HuH-7 (cell line): ENCODE measurements around the gene FOSB.

Experiments
- DNase-seq: peaks from one replicate; pipeline ENCODE4 v3.0.0; 2011; ENCODE audit warnings: low spot score

FOSB gene

DNA sequence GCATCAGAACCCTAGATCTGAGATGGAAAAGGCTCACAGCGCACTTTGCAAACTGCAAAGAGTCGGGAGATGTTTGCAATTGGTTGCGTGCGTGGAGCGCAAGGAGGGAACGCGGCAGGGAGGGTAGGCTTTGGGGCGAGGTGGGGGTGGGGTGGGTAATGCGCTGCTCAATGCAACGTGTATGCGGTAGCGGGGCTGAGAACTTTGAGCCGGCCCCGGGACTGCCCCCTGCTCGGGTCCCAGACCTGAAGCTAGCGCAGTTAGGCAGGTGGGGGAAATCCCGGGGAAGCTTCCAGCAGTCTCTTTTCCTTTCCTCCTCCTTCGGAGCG lies 971 bp downstream of the FOSB start:
- no peak for DNase-seq

GRCh38 chr19:45469132-45469944 lies 1.5 kb downstream of the FOSB start:
- peak; percentile 87 for DNase-seq

GRCh38 chr19:45469945-45470761 lies 2.4 kb downstream of the FOSB start:
- no peak for DNase-seq

DNA sequence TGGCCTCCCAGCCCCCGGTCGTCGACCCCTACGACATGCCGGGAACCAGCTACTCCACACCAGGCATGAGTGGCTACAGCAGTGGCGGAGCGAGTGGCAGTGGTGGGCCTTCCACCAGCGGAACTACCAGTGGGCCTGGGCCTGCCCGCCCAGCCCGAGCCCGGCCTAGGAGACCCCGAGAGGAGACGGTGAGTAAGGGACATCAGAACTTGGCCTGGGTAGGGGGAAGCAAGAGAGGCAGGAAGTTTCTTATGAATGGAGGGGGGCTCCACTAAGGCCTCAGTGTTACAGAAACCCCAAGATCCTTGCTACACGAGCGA lies 2.9 kb downstream of the FOSB start:
- DNase-seq, result no peak

DNA sequence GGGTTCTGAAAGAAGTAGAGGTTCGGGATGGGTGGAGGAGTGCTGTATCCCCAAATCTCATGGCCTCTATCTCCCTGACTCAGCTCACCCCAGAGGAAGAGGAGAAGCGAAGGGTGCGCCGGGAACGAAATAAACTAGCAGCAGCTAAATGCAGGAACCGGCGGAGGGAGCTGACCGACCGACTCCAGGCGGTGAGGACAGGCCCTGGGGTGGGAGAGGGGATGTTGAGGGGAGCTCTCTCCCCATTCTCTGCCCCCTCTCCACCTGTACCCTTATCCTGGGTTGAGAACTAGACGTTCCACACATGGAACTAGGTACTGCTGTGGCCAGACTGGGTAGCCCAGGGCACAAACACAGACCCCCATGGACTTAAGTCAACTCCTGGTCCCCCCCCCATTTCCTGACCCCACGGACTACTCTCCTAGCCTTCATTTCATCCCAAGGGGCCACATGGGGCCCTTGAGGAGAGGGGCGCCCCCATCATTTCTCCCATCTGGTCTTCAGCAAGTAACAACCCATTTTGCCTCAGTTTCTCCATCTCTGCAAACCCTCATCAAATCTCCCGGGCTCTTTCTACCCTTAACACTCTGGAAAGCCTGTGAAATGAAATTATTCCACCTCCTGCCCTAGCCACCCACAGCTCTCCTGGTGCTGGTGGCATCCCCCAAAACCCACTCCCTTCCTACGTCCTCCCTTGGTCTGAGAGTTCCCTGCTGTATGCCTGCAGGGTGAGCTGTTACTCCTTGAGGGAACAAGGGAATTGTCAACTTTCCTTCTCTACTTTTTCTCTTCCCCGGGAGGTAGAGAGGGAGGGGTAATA lies 3.5 kb downstream of the FOSB start:
- no peak for DNase-seq

GRCh38 chr19:45471931-45472562 lies 4.3 kb downstream of the FOSB start:
- DNase-seq, result no peak

DNA sequence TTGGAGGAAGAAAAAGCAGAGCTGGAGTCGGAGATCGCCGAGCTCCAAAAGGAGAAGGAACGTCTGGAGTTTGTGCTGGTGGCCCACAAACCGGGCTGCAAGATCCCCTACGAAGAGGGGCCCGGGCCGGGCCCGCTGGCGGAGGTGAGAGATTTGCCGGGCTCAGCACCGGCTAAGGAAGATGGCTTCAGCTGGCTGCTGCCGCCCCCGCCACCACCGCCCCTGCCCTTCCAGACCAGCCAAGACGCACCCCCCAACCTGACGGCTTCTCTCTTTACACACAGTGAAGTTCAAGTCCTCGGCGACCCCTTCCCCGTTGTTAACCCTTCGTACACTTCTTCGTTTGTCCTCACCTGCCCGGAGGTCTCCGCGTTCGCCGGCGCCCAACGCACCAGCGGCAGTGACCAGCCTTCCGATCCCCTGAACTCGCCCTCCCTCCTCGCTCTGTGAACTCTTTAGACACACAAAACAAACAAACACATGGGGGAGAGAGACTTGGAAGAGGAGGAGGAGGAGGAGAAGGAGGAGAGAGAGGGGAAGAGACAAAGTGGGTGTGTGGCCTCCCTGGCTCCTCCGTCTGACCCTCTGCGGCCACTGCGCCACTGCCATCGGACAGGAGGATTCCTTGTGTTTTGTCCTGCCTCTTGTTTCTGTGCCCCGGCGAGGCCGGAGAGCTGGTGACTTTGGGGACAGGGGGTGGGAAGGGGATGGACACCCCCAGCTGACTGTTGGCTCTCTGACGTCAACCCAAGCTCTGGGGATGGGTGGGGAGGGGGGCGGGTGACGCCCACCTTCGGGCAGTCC lies 5.0 kb downstream of the FOSB start:
- no peak for DNase-seq

DNA sequence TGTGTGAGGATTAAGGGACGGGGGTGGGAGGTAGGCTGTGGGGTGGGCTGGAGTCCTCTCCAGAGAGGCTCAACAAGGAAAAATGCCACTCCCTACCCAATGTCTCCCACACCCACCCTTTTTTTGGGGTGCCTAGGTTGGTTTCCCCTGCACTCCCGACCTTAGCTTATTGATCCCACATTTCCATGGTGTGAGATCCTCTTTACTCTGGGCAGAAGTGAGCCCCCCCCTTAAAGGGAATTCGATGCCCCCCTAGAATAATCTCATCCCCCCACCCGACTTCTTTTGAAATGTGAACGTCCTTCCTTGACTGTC lies 5.5 kb downstream of the FOSB start:
- no peak for DNase-seq

GRCh38 chr19:45473682-45474605 lies 6.1 kb downstream of the FOSB start:
- DNase-seq, result no peak

GRCh38 chr19:45474606-45475521 lies 7.1 kb downstream of the FOSB start:
- DNase-seq, result no peak

DNA sequence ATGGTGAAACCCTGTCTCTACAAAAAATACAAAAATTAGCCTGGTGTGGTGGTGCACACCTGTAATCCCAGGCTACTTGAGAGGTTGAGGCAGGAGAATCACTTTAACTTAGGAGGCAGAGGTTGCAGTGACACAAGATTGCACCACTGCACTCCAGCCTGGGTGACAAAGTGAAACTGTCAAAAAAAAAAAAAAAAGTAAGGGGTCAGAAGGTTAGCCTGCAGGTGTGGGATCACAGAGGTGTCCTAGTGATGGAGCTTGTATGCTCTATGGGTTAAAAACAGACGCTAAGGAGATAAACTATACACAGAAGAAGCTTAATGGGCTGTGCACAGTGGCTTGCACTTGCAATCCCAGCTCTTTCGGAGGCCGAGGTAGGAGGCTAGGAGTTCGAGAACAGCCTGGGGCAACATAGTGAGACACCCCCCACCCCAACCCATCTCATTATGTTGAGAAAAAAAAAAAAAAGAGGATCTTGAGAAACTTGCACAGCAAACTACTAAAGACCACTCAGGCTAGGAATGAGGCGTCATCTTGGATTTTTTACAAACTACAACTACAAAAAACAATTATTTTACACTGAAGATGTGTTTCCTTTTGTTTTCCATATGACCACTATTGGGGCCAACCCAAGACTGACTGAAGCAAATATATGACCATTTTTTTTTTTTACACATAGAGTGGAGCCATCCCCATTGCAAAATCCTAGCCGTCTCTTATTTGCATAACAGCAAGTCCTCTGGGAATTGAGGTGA lies 7.9 kb downstream of the FOSB start:
- no peak for DNase-seq

- DNase-seq, result no peak
Observed at GRCh38 chr19:45476304-45476703, 8.5 kb downstream of the FOSB start.

- no peak for DNase-seq
Observed at GRCh38 chr19:45477186-45477585, 9.4 kb downstream of the FOSB start.

GRCh38 chr19:45477713-45478453 lies 10.1 kb downstream of the FOSB start:
- DNase-seq, result no peak

- DNase-seq, result peak; percentile 48
Observed at GRCh38 chr19:45478454-45479238, 10.8 kb downstream of the FOSB start.

DNA sequence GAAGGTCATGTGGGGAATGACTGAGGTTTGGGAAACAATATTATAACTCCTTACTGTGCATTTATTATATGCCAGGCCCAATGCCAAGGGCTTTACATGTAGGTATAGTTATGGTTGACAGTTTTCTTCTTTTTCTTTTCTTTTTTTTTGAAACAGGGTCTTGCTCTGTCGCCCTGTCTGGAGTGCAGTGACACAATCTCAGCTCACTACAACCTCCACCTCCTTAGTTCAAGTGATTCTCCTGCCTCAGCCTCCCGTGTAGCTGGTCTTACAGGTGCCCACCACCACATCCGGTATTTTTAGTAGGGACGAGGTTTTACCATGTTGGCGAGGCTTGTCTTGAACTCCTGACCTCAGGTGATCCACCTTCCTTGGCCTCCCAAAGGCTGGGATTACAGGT lies 15.2 kb downstream of the FOSB start:
- DNase-seq, result no peak

- DNase-seq, result no peak
Observed at GRCh38 chr19:45484273-45484945, 16.6 kb downstream of the FOSB start.
